GM19035 (cell line): ENCODE measurements around the gene TTC7B.

Experiments
- ATAC-seq: cut with Tn5 transposase; IDR thresholded peaks from one replicate; pipeline ENCODE4 v1.9.1; 2021; ENCODE audit not compliant: unreplicated experiment

TTC7B gene

DNA sequence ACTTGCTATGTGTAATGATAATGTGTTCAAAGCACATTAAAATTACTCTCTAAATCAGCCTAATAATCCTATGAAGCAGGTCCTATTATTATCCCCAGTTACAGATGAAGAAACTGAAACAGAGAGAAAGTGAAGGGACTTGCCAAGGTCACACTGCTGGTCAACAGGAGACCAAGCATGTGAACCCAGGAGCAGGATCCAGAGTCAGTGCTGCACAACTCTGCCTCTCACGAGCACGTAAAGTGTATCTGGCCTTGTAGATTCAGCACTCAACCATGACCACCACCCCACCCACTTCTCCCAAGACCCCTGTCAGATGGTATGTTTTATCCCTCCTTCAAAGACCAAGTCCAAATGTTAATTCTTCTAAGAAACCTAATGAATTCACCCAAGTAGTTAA lies 100.7 kb downstream of the TTC7B start:
- no peak for ATAC-seq

DNA sequence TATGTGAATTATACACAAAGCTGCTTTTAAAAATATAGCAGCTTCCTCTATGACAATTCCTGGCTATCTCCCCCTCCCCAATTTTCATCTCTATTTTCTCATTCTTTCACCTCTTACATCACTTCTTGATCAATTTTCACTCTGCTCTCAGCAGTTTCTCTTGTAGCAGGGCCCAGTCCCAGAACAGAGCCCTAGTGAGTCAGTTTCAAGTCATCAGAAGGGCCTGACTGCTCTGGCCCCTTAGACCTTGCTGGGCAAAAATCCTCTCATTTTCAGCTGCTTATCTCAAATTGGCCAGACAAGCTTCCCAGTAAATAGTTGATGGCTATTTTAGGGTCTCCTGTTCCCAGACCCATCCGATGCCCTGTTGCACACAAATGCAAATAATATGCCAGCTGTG lies 101.4 kb downstream of the TTC7B start:
- no peak for ATAC-seq

GRCh38 chr14:90704738-90705392 lies 111.4 kb downstream of the TTC7B start:
- ATAC-seq = no peak

- no peak for ATAC-seq
Observed at GRCh38 chr14:90703841-90704737, 112.1 kb downstream of the TTC7B start.

- no peak for ATAC-seq
Observed at GRCh38 chr14:90700933-90701776, 115.1 kb downstream of the TTC7B start.

- ATAC-seq = no peak
Observed at GRCh38 chr14:90699016-90699415, 117.2 kb downstream of the TTC7B start.

DNA sequence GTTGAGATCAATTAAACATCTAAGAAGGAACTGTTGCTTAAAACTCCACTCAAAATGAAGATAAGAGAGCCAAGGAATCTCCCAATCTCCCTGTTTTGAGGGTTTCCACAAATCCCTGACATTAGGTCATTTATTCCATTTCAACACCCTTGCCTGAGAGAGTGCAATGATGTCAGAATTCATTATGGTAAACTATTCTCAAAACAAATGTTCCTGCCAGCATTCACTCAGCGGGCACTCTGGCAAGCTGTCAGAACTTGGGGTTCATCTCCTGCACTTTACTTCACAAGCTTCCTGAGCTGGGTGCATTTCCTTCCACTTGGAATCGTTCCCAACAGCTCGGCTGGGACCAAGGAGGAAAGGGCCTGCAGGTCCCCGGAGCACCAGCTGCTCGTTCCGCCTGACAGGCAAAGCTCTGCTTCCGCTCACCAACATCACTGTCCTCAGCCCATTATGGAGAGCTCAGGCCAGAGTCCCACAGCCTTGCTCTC lies 117.8 kb downstream of the TTC7B start:
- ATAC-seq = no peak

DNA sequence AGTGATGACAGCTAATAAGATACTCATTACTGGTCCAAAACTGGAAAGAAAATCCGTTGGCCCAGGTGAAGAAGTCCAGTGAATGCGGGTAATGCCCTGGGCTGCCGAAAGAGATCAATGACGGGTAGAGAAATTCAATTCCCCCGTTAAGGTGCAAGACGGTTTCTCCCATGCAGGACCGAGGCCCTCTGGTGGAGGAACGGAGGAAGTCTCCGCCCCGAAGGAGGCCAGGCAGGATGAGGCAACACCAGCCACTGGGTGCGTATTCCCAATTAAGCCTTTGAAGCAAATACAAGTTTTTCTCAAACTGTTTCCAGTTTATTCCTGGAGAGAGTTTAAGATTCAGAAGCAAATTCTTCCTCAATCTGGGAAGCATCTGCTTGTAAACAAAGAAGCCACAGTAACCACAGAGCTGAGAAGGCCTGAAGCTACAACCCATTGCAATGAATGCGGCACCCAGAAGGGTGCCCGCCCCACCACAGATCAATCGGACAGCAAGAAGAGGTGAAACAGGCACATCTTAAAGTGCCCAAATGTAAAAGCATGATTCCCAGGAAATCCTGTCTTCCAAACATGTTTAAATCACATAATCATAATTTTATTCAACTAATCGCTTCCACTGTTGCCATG lies 118.5 kb downstream of the TTC7B start:
- ATAC-seq = peak; percentile 68

GRCh38 chr14:90697132-90697531 lies 119.1 kb downstream of the TTC7B start:
- ATAC-seq = no peak

GRCh38 chr14:90696720-90697119 lies 119.5 kb downstream of the TTC7B start:
- no peak for ATAC-seq

DNA sequence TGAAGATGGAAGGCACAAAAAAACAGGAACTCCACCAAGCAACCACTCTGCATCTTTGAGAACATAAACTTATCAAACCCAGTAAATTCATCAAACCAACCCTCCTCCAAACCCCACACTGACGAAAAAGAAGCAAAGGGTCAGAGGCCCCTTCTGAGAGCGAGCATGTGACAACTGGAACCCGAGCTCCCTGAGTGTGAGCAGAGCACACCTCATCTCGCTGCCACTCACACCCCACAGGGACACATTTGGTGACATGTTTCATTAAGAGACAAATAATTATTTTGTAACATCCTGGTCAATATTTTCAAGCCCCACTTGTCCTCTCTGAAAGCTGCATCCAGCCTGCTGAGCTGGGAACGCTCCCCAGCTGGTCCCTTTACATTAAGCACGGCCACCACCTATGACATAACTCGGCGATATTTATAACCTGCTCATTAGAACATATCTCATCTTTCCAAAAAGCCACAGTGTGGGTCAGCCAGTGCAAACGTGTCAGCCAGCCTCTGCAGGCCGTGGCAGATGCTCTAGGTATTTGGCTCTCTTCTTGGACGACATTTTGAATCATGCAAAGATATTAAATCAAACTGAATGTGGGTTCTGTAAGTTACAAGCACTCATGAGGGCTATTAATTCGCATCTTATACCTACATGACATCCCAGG lies 120.1 kb downstream of the TTC7B start:
- no peak for ATAC-seq

GRCh38 chr14:90693413-90693812 lies 122.8 kb downstream of the TTC7B start:
- ATAC-seq = no peak

GRCh38 chr14:90692826-90693225 lies 123.4 kb downstream of the TTC7B start:
- no peak for ATAC-seq

GRCh38 chr14:90692061-90692460 lies 124.2 kb downstream of the TTC7B start:
- no peak for ATAC-seq

DNA sequence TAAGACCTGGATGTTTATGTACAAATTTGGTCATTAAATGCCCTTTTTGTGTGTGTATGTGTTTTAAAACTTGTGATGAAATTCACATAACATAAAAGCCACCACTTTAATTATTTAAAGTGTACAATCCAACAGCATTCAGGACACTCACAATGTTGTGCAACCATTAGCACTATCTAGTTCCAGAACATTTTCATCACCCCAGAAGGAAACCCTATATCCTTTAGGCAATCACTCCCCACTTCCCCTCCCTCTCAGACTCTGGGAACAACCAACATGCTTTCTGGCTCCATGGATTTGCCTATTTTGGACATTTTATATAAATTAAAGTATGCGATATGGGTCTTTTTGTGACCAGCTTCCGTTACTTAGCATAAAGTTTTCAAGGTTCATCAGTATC lies 124.6 kb downstream of the TTC7B start:
- no peak for ATAC-seq

DNA sequence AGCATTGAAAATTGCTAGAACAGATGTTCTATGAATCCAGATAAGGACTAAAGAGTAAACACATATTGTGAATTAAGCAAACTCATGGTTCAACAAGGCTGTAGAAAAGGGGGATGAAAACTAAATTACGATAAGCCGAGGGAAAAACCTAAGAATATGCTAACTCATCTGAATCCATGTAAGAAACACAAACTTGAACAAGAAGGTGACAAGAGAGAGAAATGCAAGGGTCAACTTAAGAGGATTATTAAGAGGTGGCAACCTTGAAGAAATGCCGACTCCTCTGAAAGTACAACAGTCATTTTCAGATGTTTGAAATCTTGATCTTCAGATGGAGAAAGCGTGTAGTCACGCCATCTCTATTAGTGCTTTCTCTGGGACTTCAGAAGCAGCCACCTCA lies 128.6 kb downstream of the TTC7B start:
- no peak for ATAC-seq

GRCh38 chr14:90682615-90683014 lies 133.6 kb downstream of the TTC7B start:
- no peak for ATAC-seq

GRCh38 chr14:90681929-90682328 lies 134.3 kb downstream of the TTC7B start:
- ATAC-seq = no peak

DNA sequence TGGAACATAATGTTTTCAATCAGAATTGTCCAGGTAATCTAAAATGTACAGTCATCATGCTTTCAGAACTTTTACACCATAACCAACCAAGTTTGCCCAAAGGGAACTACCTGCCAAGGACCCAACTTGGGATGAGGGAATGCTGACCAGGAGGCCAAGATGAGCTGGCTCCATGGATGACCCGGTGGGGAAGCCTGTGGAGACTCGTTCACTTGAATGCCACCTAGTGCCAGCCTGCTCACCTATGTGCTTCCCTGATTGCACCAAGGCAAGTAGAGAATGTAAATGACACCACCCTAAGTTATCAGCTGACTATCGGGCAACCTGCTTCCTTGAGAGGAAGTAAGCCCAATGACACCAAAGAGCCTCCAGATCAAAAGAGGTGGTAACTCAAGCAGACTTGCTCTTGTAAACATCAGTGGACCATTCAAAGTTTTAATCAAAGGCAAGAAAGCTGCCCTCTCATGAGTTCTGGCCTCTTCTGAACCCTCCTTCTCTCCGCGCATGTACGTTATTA lies 137.3 kb downstream of the TTC7B start:
- ATAC-seq = no peak

DNA sequence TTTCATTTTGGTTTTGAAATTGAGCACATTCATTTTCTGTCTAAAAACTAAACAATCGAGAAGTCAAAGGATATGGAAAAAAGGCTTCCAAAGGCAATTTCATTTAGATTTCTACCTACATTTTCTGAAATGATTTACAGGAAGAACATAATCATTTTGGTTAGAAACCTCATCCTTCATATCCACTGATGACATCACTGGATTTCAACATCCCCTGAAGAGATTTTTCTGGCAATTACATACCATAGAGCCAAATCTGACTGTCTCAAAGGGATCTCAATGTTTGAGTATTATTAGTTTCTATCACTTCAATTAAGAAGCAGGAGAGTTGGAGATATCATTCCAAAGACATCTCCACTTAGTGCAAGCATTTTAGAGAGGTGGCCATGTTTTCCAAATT lies 137.8 kb downstream of the TTC7B start:
- ATAC-seq = no peak
